Stimulated activated CD4-positive, alpha-beta T cell treated with anti-CD3 and anti-CD28 coated beads, TNF-alpha, amount 100 ng/mL, for 48 hours (primary cell): ENCODE results near the gene MSANTD7.
"Not testable (repeated sequence)": the region's sequence is repeated elsewhere in the genome, so short reads cannot be mapped to it uniquely, and the experiment has no call there.

Experiments
- DNase-seq, 3 donors: peaks; one replicate each; pipeline ENCODE4 v3.0.0-alpha.2; 2020; ENCODE audit warnings: low read depth in 3 of 3

Gene MSANTD7

GRCh38 chr10:14837003-14837756 lies 926 bp upstream of the MSANTD7 start:
- no peak for DNase-seq

- no peak for DNase-seq
Measured at GRCh38 chr10:14838582-14839304, 637 bp downstream of the MSANTD7 start.

- no peak for DNase-seq
Measured at GRCh38 chr10:14839305-14839695, 1.2 kb downstream of the MSANTD7 start.

- no peak for DNase-seq
Measured at GRCh38 chr10:14840178-14840577, 2.1 kb downstream of the MSANTD7 start.

GRCh38 chr10:14843327-14843988 lies 5.4 kb downstream of the MSANTD7 start:
- DNase-seq = no peak

- DNase-seq = no peak
Measured at GRCh38 chr10:14844948-14845347, 6.8 kb downstream of the MSANTD7 start.

- no peak for DNase-seq
Measured at GRCh38 chr10:14852236-14852635, 14.1 kb downstream of the MSANTD7 start.

GRCh38 chr10:14855453-14855852 lies 17.3 kb downstream of the MSANTD7 start:
- DNase-seq = no peak

GRCh38 chr10:14858338-14858960 lies 20.3 kb downstream of the MSANTD7 start:
- no peak for DNase-seq

GRCh38 chr10:14859043-14859442 lies 20.9 kb downstream of the MSANTD7 start:
- DNase-seq = no peak

GRCh38 chr10:14859775-14860174 lies 21.7 kb downstream of the MSANTD7 start:
- DNase-seq = no peak

GRCh38 chr10:14860791-14861190 lies 22.7 kb downstream of the MSANTD7 start:
- no peak for DNase-seq

- DNase-seq = not testable (repeated sequence)
Measured at GRCh38 chr10:14864466-14864865, 26.4 kb downstream of the MSANTD7 start.

- DNase-seq = not testable (repeated sequence)
Measured at GRCh38 chr10:14864871-14865270, 26.8 kb downstream of the MSANTD7 start.

- no peak for DNase-seq
Measured at GRCh38 chr10:14873090-14873760, 35.1 kb downstream of the MSANTD7 start.

GRCh38 chr10:14875941-14876340 lies 37.8 kb downstream of the MSANTD7 start:
- DNase-seq = no peak

GRCh38 chr10:14876764-14877163 lies 38.7 kb downstream of the MSANTD7 start:
- DNase-seq = no peak

- peak; percentile 86 to 93 (median 90) for DNase-seq
Measured at GRCh38 chr10:14878266-14879123, 40.4 kb downstream of the MSANTD7 start, which contains the start of gene SUV39H2. Gene SUV39H2, plus strand, starts transcription at chr10:14878866. Its CDS starts 23 bp downstream, at chr10:14878889.

- DNase-seq = peak in 1 of 3 donors; percentile 20
Measured at GRCh38 chr10:14879124-14879927, 41.2 kb downstream of the MSANTD7 start.

- DNase-seq = no peak
Measured at GRCh38 chr10:14879928-14880193, 41.8 kb downstream of the MSANTD7 start.
